Right cardiac atrium (tissue), 5 donors: ENCODE results near the gene CLIP3. TPM values are rescaled to one million over a fixed set of nuclear protein-coding genes. Genes with fewer than 3 reads are reported as not detected.
"Not testable (repeated sequence)": the region's sequence is repeated elsewhere in the genome, so short reads cannot be mapped to it uniquely, and the experiment has no call there.

Source experiments
- ATAC-seq, 2 donors: fragments of 200-7000 bp; cut with Tn5 transposase; one replicate each; pipeline versions ENCODE4 v1.8.0 to v1.9.1; 2020; ENCODE audit warnings: moderate library complexity in 2 of 2, mild to moderate bottlenecking in 1 of 2
- DNase-seq, 3 donors: peaks; one replicate each; pipeline ENCODE4 v3.0.0-alpha.2; 2020
- H3K27ac ChIP-seq: one replicate; pipeline ENCODE4 v1.5.1; 2013; ENCODE audit warnings: mild to moderate bottlenecking, low read length, control low read depth, moderate library complexity
- H3K27me3 ChIP-seq: one replicate; pipeline ENCODE4 v1.6.1; 2013; ENCODE audit not compliant: control insufficient read depth, insufficient read depth
- H3K4me1 ChIP-seq: one replicate; pipeline ENCODE4 v1.6.1; 2013; ENCODE audit warnings: low read length; ENCODE audit not compliant: control insufficient read depth, insufficient read depth
- H3K4me3 ChIP-seq: one replicate; pipeline ENCODE4 v1.5.1; 2013; ENCODE audit warnings: low read length, control low read depth
- H3K9me3 ChIP-seq: one replicate; pipeline ENCODE4 v1.6.1; 2013; ENCODE audit warnings: low read length; ENCODE audit not compliant: control insufficient read depth
- WGBS: extraction: QIAGEN DNeasy Blood & Tissue Kit; methylation state at CpG from one replicate; pipeline ENCODE4 v1.1.7; 2013; 5-methylcytosine and 5-hydroxymethylcytosine counted together
- intact Hi-C, 4 donors: fragments of 100-400 bp; cut with DNase I; formaldehyde crosslinking; loops; one replicate each; pipeline versions ENCODE4 v1.11.0 to v1.14.0; 2022 to 2023
- polyA plus RNA-seq: library from polyadenylated mRNA; stranded (reverse); fragments of 200-250 nt; gene quantifications from one replicate; pipeline ENCODE4 v1.2.3, GENCODE V29; 2013
- total RNA-seq, 4 donors: library from RNA; stranded (reverse); fragmentation: NEBNext Ultra II Directional; extraction: Animal tissue kit (Norgen Biotek cat#: 25700); gene quantifications; one replicate each; pipeline ENCODE4 v1.2.1, GENCODE V29; 2021
- donor health status: healthy with polysubstance abuse.
- donor health status: DM: no; HTN: yes; CAD: no.
- donor health status: DM: no; HTN: no; CAD: no.
- donor health status: DM: no; HTN: yes; CAD: no; lungs with severe emphysema.
- donor health status: DM: yes; HTN: yes; CAD: no.

Gene CLIP3
- total and polyA plus RNA-seq, 5 donors: 4.8 to 11.3 (median 10.1) TPM

DNA sequence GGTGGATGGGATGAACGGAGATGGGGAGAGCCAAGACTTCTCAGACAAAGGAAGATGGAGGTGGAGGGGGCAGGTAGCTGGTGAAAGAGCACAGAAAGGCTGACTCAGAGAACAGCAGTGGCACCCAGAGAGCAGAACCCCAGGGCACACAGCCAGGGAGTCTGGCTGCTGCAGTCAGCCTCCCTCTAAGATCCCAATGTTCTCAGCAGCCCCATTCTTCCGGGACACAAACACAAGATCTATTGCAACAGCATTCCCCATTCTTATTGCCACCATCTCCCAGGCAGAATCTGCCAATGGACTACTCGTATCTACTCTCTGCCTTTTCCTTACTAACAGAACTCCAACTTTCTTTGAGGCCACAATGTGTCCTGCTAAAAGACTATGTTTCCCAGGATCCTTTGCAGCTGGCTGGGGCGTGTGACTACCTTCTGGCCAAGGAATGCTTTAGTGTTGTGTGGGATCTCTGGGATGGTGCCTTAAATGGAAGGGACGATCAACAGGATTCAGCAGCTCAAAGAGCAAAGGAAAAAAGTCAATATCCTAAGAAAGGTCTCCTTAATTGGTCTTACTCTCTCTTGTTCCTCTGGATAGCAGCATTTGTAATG lies 13.9 kb upstream of the CLIP3 start:
- Histone ChIP-seq H3K4me1 (no peaks in the 10 kb centered on the region), H3K27ac (no peak overlapping the region), H3K4me3 (no peak overlapping the region), H3K27me3 (no peaks in the 10 kb centered on the region), H3K9me3 (no peaks in the 10 kb centered on the region)
- WGBS: 92% methylated on average over 5 of the region's 5 CpGs
- ATAC-seq: no peak
- intact Hi-C loops: no loop called here
- peak in 1 of 3 donors; percentile 9 for DNase-seq

DNA sequence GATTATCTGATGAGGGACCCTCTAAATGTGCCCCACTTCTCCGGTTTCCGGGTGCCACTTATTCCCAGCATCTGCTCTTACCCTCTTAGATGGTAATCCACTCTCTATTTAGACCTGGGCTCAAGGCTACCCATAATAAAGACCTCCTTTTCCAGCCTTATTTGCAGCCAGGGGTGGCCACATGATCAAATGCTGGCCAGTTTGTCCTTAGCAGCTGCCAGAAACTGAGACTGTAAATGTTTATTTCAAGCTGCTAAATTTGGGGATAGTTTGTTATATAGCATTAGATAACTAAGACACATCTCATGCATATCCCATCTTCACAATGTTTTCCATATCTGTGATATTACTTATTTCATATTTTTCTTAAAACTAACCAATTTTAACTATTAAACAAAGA lies 11.3 kb upstream of the CLIP3 start:
- WGBS: 96% methylated on average over 2 of the region's 2 CpGs
- intact Hi-C loops: no loop called here
- Histone ChIP-seq H3K9me3 (no peaks in the 10 kb centered on the region), H3K27me3 (no peaks in the 10 kb centered on the region), H3K4me1 (no peaks in the 10 kb centered on the region), H3K4me3 (no peak overlapping the region), H3K27ac (no peak overlapping the region)
- ATAC-seq (no peak), DNase-seq (no peak)

DNA sequence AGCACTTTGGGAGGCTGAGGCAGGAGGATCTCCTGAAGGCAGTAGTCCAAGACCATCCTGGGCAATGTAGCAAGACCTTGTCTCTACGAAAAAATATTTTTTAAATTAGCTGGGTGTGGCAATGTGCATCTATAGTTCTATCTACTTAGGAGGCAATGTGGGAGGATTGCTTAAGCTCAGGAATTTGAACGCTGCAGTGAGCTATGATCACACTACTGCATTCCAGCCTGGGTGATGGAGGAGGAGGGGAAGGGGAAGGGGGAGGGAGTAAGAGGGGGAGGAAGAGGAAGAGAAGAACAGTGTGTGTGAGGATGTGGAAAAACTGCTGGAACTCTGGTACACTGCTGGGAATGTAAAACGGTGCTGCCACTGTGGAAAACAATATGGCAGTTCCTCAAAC lies 9.2 kb upstream of the CLIP3 start:
- WGBS: 13% methylated on average over 3 of the region's 3 CpGs
- Histone ChIP-seq H3K4me3 (no peak overlapping the region), H3K9me3 (no peaks in the 10 kb centered on the region), H3K27ac (no peak overlapping the region), H3K27me3 (no peaks in the 10 kb centered on the region), H3K4me1 (no peaks in the 10 kb centered on the region)
- intact Hi-C loops: no loop called here
- ATAC-seq: peak; percentile 43 to 60
- DNase-seq: no peak

DNA sequence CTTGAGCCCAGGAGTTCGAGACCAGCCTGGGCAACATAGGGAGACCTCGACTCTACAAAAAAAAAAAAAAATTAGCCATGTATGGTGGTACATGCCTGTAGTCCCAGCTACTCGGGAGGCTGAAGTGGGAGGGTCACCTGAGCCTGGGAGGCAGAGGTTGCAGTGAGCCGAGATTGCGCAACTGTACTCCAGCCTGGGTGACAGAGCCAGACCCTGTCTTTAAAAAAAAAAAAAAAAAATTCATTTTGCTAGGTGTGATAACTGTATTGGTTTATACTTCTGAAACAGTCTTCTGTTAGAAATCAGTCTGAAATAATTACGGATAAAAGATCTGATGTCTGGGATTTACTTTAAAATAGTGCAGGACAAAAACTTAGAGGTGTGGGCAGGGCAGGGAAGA lies 8.4 kb upstream of the CLIP3 start:
- H3K4me3 ChIP-seq, DNase-seq, intact Hi-C loops, ATAC-seq, H3K27ac ChIP-seq, H3K9me3 ChIP-seq, H3K4me1 ChIP-seq, H3K27me3 ChIP-seq: not testable (repeated sequence)
- 93% methylated on average over 6 of the region's 6 CpGs for WGBS

DNA sequence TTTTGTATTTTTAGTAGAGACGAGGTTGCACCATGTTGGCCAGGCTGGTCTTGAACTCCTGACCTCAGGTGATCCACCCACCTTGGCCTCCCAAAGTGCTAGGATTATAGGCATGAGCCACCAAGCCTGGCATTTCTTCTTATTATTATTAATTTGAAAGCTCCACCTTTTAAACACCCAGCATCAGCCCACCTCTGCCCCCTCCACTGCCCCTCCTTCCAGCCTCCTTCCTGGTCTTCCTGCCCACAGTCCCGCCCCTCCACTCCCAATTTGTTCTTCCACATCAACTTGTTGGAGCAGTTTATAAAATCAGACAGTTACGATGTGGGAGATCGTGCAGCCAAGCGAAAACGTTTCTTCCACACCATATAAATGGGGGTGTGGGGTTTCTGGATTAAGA lies 7.8 kb upstream of the CLIP3 start:
- no peak overlapping the region for H3K27ac ChIP-seq
- WGBS: 89% methylated on average over 6 of the region's 6 CpGs

DNA sequence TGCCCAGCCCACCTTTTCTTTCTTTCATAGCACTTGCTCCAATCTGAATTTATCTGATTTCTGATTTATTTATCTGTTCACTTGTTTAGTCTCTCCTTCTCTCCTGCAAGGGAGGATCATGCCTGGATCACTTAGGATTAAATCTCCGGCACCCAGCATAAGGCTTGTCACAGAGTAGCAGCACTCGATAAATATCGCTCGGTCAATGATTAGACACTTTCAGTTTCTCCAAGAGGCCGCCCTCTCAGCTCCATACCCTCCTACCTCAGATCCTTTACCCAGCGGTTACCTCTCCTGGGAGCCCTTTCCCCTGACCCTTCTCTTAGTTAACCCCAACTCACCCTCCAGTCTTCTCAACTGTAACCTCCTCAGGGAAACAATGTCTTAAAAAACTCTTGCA lies 1.4 kb downstream of the CLIP3 start:
- DNase-seq: no peak
- ATAC-seq: no peak
- peaks cover 2% of the 10 kb centered on the region for H3K4me1 ChIP-seq
- intact Hi-C loops: no loop called here
- H3K27ac ChIP-seq: no peak overlapping the region
- no peak overlapping the region for H3K4me3 ChIP-seq
- no peaks in the 10 kb centered on the region for H3K27me3 ChIP-seq
- no peaks in the 10 kb centered on the region for H3K9me3 ChIP-seq
- WGBS: 89% methylated on average over 6 of the region's 6 CpGs

More for the DNA sequence above, 7.8 kb upstream of the CLIP3 start:
- H3K4me3 ChIP-seq: no peak overlapping the region
- H3K9me3 ChIP-seq: no peaks in the 10 kb centered on the region
- DNase-seq: no peak
- H3K27me3 ChIP-seq: no peaks in the 10 kb centered on the region
- H3K4me1 ChIP-seq: no peaks in the 10 kb centered on the region
- ATAC-seq: no peak
- intact Hi-C loops: no loop called here

DNA sequence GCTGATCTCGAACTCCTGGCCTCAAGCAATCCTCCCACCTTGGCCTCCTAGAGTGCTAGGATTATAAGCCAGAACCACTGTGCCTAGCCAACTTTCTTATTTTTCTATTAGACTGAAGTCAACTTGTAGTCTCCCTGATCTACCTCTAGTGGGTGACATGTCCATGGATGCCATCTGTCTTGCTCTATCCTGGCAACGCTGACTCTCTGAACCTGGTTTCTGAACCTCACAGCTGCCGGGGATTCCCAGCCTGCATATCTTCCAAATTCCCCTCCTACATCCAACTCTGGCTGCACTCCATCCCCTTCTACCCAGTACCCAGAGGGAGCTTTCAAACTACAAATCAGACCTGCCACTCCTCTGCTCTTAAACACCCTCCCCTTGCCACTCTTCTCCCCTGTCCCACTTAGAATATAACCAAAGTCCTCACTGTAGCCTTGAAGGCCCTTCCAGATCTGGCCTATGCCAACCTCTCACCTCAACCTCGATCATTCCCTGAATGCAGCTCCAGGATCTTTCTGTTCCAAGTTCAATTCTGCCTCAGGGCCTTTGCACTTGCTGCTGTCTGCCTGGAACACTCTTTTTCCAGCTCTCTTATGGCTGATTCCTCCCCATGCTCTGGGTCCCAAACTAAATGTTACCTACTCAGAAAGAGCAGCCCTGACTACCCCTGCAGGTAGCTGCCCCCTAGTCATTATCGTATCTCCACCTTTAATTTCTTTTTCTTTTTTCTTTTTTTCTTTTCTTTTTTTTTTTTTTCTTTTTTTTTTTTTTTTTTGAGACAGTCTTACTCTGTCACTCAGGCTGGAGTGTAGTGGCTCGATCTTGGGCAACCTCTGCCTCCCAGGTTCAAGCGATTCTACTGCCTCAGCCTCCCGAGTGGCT lies 2.2 kb downstream of the CLIP3 start:
- intact Hi-C loops: no loop called here
- ATAC-seq: no peak
- peaks cover 2% of the 10 kb centered on the region for H3K4me1 ChIP-seq
- no peaks in the 10 kb centered on the region for H3K27me3 ChIP-seq
- WGBS: 90% methylated on average over 8 of the region's 8 CpGs
- no peak overlapping the region for H3K27ac ChIP-seq
- DNase-seq: no peak
- no peak overlapping the region for H3K4me3 ChIP-seq
- no peaks in the 10 kb centered on the region for H3K9me3 ChIP-seq

DNA sequence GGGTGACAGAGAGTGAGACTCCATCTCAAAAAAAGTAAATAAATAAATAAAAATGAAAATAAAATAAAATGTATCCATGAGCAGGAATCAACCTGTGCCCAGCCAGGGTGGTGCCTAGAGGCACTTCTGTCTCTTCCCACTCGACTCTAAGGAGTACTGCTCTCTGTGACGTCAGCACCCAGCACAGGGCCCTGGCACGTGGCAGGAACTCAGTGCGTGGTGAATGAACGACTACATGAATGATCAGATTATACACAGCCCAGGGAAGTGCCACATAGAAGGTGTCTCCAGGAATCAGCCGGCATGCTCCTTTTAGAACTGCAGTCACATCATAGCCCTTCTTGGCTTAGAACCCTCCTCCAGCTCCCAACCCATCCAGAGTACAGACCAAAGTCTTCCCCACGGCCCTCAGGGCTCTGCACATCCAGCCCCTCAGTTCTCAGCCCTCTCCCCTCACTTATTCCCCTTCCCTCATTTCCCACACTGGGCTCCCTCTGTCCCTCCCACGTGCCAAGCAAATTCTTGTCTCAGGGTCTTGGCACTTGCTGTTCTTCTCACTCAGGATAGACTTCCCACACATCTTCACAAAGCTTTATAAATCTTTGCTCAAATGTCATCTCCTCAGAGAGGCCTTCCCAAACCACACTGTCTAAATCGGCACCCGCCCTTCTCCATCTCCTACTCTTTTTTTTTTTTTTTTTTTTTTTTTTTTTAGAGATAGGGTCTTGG lies 4.2 kb downstream of the CLIP3 start:
- WGBS: 74% methylated on average over 10 of the region's 10 CpGs
- Histone ChIP-seq H3K4me3 (no peak overlapping the region), H3K9me3 (no peaks in the 10 kb centered on the region), H3K4me1 (peaks cover 2% of the 10 kb centered on the region), H3K27ac (no peak overlapping the region), H3K27me3 (no peaks in the 10 kb centered on the region)
- DNase-seq: no peak
- intact Hi-C loops: no loop called here
- no peak for ATAC-seq

DNA sequence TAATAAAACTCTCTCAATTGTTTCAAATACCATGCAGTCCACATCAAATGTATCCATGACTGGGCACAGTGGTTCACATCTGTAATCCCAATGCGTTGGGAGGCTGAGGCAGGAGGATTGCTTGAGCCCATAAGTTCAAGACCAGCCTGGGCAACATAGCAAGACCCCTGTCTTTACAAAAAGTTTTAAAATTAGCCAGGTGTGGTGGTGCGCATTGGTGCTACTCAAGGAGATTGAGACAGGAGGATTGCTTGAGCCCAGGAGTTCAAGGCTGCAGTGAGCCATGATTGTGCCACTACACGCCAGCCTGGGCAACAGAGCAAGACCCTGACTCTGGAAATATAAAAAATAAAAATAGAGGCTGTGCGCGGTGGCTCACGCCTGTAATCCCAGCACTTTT lies 5.0 kb downstream of the CLIP3 start:
- intact Hi-C loops: no loop called here
- Histone ChIP-seq H3K9me3 (no peaks in the 10 kb centered on the region), H3K4me3 (no peak overlapping the region), H3K27me3 (no peaks in the 10 kb centered on the region), H3K4me1 (peaks cover 2% of the 10 kb centered on the region), H3K27ac (no peak overlapping the region)
- ATAC-seq: no peak
- 94% methylated on average over 6 of the region's 6 CpGs for WGBS
- DNase-seq: no peak

DNA sequence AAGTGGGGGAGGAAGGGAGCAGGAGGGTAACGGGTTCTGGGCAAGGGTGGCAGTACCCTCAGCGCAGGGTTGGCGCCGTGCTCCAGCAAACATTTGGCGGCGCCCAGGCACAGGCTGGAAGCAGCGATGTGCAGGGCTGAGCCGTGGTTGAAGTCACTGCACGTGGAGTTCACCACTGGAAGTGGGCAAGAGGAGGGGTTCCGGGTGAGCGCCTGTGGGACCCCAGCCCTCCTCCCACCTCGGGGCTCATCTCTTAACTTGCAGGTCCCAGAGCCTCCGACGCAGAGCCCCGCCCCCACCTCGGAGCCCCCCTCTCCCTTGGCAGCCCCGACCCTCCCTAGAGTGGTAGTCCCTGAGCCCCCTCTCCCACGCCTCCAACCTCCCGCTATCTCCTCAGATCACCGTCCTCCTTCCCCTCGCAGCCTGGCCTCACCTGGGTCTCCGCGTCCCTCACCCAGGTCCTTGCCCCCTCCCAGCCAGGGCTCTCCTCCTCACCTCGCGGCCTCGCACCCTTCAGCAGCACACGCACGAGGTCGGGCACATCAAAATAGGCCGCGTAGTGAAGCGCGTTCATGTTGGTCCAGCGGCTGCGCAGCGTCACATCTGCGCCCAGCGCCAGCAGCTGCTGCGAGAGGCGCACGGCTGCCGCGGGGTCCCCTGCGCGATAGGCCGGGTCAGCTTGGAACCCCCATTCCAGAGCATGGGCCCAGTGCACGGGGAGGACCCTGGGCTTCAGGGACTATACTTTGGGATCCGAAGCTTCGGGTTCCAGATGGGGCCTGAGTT lies 6.4 kb downstream of the CLIP3 start:
- ATAC-seq: peak in 1 of 2 donors; percentile 18
- Histone ChIP-seq H3K9me3 (no peaks in the 10 kb centered on the region), H3K4me1 (no peaks in the 10 kb centered on the region), H3K4me3 (no peak overlapping the region), H3K27ac (no peak overlapping the region), H3K27me3 (no peaks in the 10 kb centered on the region)
- DNase-seq: peak in 1 of 3 donors; percentile 30
- 94% methylated on average over 49 of the region's 49 CpGs for WGBS
- intact Hi-C loops: no loop called here
